GM21786 (cell line): ENCODE measurements around the gene RBM43.

Experiments
- ATAC-seq: cut with Tn5 transposase; IDR thresholded peaks from one replicate; pipeline ENCODE4 v1.9.1; 2021; ENCODE audit not compliant: unreplicated experiment

Gene RBM43

GRCh38 chr2:151230627-151231140 lies 31.0 kb downstream of the RBM43 start:
- no peak for ATAC-seq

DNA sequence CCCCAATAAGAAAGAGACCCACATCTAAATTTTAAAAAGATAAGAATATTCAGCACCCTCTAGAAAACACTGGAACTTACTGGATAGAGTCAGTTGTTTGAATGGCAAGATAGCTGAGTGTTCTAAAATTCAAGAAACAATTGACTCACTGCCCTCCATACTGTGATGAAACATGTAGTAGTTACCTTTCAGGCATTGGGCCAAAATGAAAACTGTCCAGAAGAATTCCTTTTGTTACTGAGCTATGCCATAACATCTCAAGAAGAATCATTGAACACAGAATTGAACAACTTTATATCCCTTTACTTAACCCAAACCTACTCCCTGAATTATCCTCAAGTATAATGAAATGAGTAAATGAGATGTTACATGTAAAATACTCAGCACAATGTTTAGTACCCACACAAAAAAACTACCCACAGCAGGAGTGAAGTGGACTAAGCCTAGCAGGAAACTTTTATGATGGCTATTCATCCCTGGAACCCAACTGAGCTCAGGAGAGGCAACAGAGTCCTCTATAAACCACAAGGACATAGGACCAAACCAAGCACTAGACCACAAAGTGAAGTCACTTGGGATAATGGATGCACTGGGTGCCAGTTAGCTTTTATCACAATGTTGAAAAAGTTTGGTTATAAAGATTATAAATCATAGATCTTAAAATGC lies 32.7 kb downstream of the RBM43 start:
- no peak for ATAC-seq

DNA sequence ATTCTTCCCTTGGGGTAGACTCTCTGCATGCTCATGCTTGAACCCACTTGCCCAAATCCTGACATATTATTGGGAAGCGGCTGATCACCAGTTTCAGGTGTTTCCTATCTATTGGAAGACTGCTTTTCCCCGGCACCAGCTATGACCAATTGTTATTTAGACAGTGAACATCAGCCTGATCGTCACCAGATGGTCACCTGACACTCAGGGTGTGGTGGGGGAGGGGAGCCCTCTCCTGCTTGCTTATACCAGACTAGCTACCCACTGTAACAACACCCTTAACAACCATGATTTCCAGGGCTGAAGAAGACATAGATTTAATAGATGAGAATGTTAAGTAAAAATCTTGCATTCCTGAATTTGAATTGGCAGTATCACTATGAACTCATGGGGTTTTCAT lies 44.3 kb downstream of the RBM43 start:
- no peak for ATAC-seq

DNA sequence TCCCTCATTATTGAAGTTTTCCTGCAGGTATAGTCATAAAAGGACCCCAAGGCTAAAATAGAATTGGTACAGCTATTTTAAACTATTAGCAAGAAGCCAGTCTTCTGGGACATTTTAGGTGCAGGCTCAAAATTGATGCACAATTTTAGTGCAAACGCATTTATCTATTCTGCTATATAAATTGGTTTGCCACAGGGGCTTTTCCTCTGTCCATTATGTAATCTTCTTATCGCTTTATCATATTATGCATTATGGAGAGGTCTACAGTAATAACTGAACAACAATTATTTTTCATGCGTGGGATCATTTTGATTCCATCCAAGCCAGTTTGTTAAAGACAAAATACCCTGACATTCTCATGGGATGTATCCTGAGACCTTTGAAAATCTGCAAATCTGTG lies 54.6 kb downstream of the RBM43 start:
- no peak for ATAC-seq

- no peak for ATAC-seq
Observed at GRCh38 chr2:151206446-151206968, 55.2 kb downstream of the RBM43 start.

DNA sequence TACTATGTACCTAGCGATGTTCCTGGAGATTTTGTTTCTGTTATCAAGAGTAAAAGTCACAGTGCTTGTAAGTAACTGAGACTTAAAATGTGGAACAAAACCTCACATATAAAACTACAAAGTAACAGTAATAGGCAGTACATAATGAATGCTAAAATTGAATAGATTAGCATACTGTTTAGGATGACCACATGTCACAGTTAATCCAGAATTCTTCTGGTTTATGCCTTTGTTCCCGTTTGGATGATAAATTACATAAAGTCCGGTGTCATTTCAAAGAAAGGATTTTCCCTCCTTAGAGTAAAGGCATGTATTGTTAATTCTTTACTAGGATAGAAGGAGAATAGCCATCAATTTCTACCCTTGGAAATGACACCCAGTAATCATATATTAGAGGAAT lies 56.1 kb downstream of the RBM43 start:
- no peak for ATAC-seq

- no peak for ATAC-seq
Observed at GRCh38 chr2:151204756-151205155, 56.9 kb downstream of the RBM43 start.

DNA sequence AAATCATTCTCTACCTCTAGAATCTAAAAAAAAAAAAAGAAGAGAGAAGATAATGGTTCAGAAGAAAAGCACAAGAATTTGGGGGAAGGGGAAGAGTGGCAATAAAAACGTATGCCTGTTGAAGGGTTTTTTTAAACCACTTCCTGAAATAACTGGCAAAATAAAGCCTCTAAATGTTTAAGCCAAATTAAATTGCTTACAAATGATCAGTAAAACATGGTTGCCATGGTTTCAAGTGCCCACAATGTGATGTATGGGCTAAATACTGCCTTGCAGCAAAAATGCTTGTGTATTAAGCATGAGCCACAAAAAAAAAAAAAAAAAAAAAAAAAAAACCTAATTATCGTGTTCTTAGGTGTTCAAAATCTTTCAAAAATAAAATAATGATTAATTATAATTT lies 60.8 kb downstream of the RBM43 start:
- ATAC-seq, result no peak

GRCh38 chr2:151200277-151200676 lies 61.4 kb downstream of the RBM43 start:
- no peak for ATAC-seq

- ATAC-seq, result no peak
Observed at GRCh38 chr2:151198645-151199044, 63.0 kb downstream of the RBM43 start.
